H1 (cell line): Measurements from ENCODE around the gene SCAMP4. TPM values are rescaled to one million over a fixed set of nuclear protein-coding genes. Genes with fewer than 3 reads are reported as not detected.

Experiments
- CTCF ChIA-PET: fragments of 300-600 bp; sonication (Branson Sonifier 250); formaldehyde crosslinking; loops from one replicate; lab custom pipeline; 2021; ENCODE audit not compliant: partially characterized antibody; lab: Charles Lee
- POLR2A ChIA-PET: fragments of 300-600 bp; sonication (Branson Sonifier 250); formaldehyde crosslinking; loops from one replicate; lab custom pipeline; 2021; ENCODE audit warnings: inconsistent platforms; ENCODE audit not compliant: partially characterized antibody; lab: Charles Lee
- DNase-seq, 2 experiments: peaks; one replicate each; pipeline versions ENCODE4 v3.0.0 to v3.0.0-alpha.2; 2010 to 2022; ENCODE audit warnings: low spot score in 2 of 2, low read depth in 1 of 2, mixed read lengths in 1 of 2
- FAIRE-seq: peaks from 2 replicates; lab custom pipeline; 2011; peaks lifted over from hg19 to GRCh38; lab: Jason Lieb, UNC
- H2AFZ ChIP-seq: 2 replicates; pipeline ENCODE4 v1.8.1; 2012; ENCODE audit warnings: low read length, inconsistent platforms
- H2AK5ac ChIP-seq: 2 replicates; pipeline ENCODE4 v1.6.1; 2013; ENCODE audit warnings: low read depth, low read length
- H2BK120ac ChIP-seq: replicated peaks from 2 replicates; pipeline ENCODE3; 2013; ENCODE audit warnings: low read depth, low read length, inconsistent platforms
- H2BK12ac ChIP-seq: 2 replicates; pipeline ENCODE4 v1.6.1; 2013; ENCODE audit warnings: low read depth, low read length
- H2BK15ac ChIP-seq: 2 replicates; pipeline ENCODE4 v1.6.1; 2013; ENCODE audit warnings: low read length
- H2BK20ac ChIP-seq: 2 replicates; pipeline ENCODE4 v1.6.1; 2013; ENCODE audit warnings: low read length
- H2BK5ac ChIP-seq: 2 replicates; pipeline ENCODE4 v1.6.1; 2013; ENCODE audit warnings: low read depth, low read length
- H3K14ac ChIP-seq: 2 replicates; pipeline ENCODE4 v1.6.1; 2013; ENCODE audit warnings: inconsistent platforms; ENCODE audit not compliant: insufficient read length
- H3K18ac ChIP-seq: 2 replicates; pipeline ENCODE4 v1.6.1; 2013; ENCODE audit warnings: low read length; ENCODE audit errors: extremely low read depth
- H3K23ac ChIP-seq: 2 replicates; pipeline ENCODE4 v1.6.1; 2013; ENCODE audit warnings: inconsistent platforms; ENCODE audit not compliant: insufficient read length
- H3K23me2 ChIP-seq: 2 replicates; pipeline ENCODE4 v1.6.1; 2013; ENCODE audit warnings: low read depth, low read length
- H3K27ac ChIP-seq: 2 replicates; pipeline ENCODE4 v1.6.1; 2011; ENCODE audit warnings: low read depth, low read length, inconsistent platforms
- H3K27me3 ChIP-seq, 4 experiments: replicated peaks in 1 of 4; 1 replicate in 1 of 4; 2 replicates in 3 of 4; pipeline versions ENCODE4 v1.6.1 to v1.8.1; 2011 to 2013; ENCODE audit warnings: low read length in 3 of 4, mild to moderate bottlenecking in 3 of 4, inconsistent platforms in 2 of 4, mixed read lengths in 2 of 4, moderate library complexity in 1 of 4; ENCODE audit not compliant: control insufficient read depth in 3 of 4, insufficient read depth in 3 of 4; ENCODE audit errors: extremely low read depth in 1 of 4
- H3K36me3 ChIP-seq, 4 experiments: 2 replicates each; pipeline versions ENCODE4 v1.6.1 to v1.8.1; 2011 to 2013; ENCODE audit warnings: mild to moderate bottlenecking in 4 of 4, low read length in 3 of 4, moderate library complexity in 2 of 4, control low read depth in 1 of 4, inconsistent platforms in 1 of 4; ENCODE audit not compliant: insufficient read depth in 4 of 4, control insufficient read depth in 2 of 4
- H3K4ac ChIP-seq: replicated peaks from 2 replicates; pipeline ENCODE3; 2013; ENCODE audit warnings: low read length, low read depth, mixed read lengths, inconsistent platforms; ENCODE audit not compliant: insufficient read length
- H3K4me1 ChIP-seq, 4 experiments: replicated peaks in 1 of 4; 1 replicate in 1 of 4; 2 replicates in 3 of 4; pipeline versions ENCODE4 v1.6.1 to v1.8.1; 2011 to 2013; ENCODE audit warnings: low read length in 3 of 4, inconsistent platforms in 2 of 4, mixed read lengths in 1 of 4; ENCODE audit not compliant: insufficient read depth in 4 of 4, control insufficient read depth in 3 of 4
- H3K4me2 ChIP-seq, 2 experiments: 2 replicates each; pipeline versions ENCODE4 v1.6.1 to v1.8.1; 2011 to 2013; ENCODE audit warnings: low read depth in 2 of 2, low read length in 2 of 2, control low read depth in 1 of 2, inconsistent platforms in 1 of 2, mild to moderate bottlenecking in 1 of 2; ENCODE audit not compliant: insufficient read depth in 1 of 2
- H3K4me3 ChIP-seq, 4 experiments: fragments of 200-600, 300-600 bp in 1 of 4; sonication (generic), shearing (Covaris generic), sonication (Bioruptor Twin) in 1 of 4; 2 replicates each; pipeline versions ENCODE4 v1.5.1 to v1.8.1; 2011 to 2016; ENCODE audit warnings: low read length in 4 of 4, low read depth in 3 of 4, control low read depth in 2 of 4, inconsistent platforms in 2 of 4, mild to moderate bottlenecking in 2 of 4, mixed read lengths in 1 of 4, moderate library complexity in 1 of 4; ENCODE audit not compliant: insufficient read depth in 2 of 4; ENCODE audit errors: extremely low read depth in 1 of 4
- H3K56ac ChIP-seq: replicated peaks from 2 replicates; pipeline ENCODE3; 2013; ENCODE audit warnings: low read depth, mild to moderate bottlenecking, mixed read lengths, low read length, inconsistent platforms; ENCODE audit not compliant: insufficient read length
- H3K79me1 ChIP-seq: 2 replicates; pipeline ENCODE4 v1.6.1; 2013; ENCODE audit warnings: low read depth, low read length, control low read depth
- H3K79me2 ChIP-seq, 2 experiments: 2 replicates each; pipeline versions ENCODE4 v1.6.1 to v1.8.1; 2012 to 2013; ENCODE audit warnings: low read length in 2 of 2, mild to moderate bottlenecking in 2 of 2, inconsistent platforms in 1 of 2; ENCODE audit not compliant: insufficient read depth in 2 of 2, control insufficient read depth in 1 of 2
- H3K9ac ChIP-seq, 4 experiments: replicated peaks in 1 of 4; 1 replicate in 1 of 4; 2 replicates in 3 of 4; pipeline versions ENCODE4 v1.6.1 to v1.8.1; 2011 to 2013; ENCODE audit warnings: low read depth in 3 of 4, low read length in 3 of 4, control low read depth in 2 of 4, mild to moderate bottlenecking in 2 of 4, moderate library complexity in 2 of 4, inconsistent platforms in 1 of 4; ENCODE audit errors: extremely low read depth in 1 of 4
- H3K9me3 ChIP-seq, 2 experiments: 2 replicates each; pipeline versions ENCODE4 v1.6.1 to v1.8.1; 2012 to 2013; ENCODE audit warnings: mild to moderate bottlenecking in 2 of 2, moderate library complexity in 2 of 2, control low read depth in 1 of 2, inconsistent platforms in 1 of 2, low read depth in 1 of 2, low read length in 1 of 2, mixed read lengths in 1 of 2; ENCODE audit not compliant: insufficient read depth in 2 of 2
- H4K20me1 ChIP-seq, 2 experiments: replicated peaks in 1 of 2; 2 replicates each; pipeline versions ENCODE3 to v1.8.1; 2011 to 2013; ENCODE audit warnings: inconsistent platforms in 2 of 2, low read length in 2 of 2, mild to moderate bottlenecking in 1 of 2; ENCODE audit not compliant: insufficient read depth in 2 of 2, control insufficient read depth in 1 of 2
- H4K5ac ChIP-seq: 2 replicates; pipeline ENCODE4 v1.6.1; 2013; ENCODE audit warnings: low read length, low read depth, mixed read lengths, inconsistent platforms; ENCODE audit not compliant: insufficient read length
- H4K8ac ChIP-seq: 2 replicates; pipeline ENCODE4 v1.8.0; 2013; ENCODE audit warnings: mild to moderate bottlenecking, moderate library complexity, low read length, inconsistent platforms; ENCODE audit not compliant: insufficient read depth; ENCODE audit errors: extremely low read depth
- H4K91ac ChIP-seq: replicated peaks from 2 replicates; pipeline ENCODE3; 2013; ENCODE audit warnings: low read length, mixed read lengths, inconsistent platforms; ENCODE audit not compliant: insufficient read length
- ATF3 ChIP-seq: IDR thresholded peaks from 2 replicates; pipeline ENCODE4 v1.6.1; 2011; ENCODE audit warnings: low read depth, mild to moderate bottlenecking, low read length; ENCODE audit not compliant: insufficient read depth
- HDAC6 ChIP-seq: IDR thresholded peaks from one replicate; pipeline ENCODE4 v1.7.1; 2012; ENCODE audit warnings: low read depth, mild to moderate bottlenecking, inconsistent platforms, low read length, moderate library complexity
- JUN ChIP-seq: IDR thresholded peaks from 2 replicates; pipeline ENCODE4 v1.6.1; 2011; ENCODE audit warnings: low read depth, mild to moderate bottlenecking, improper control_type of control experiment, low read length
- SIN3A ChIP-seq, 2 experiments: IDR thresholded peaks in 1 of 2; conservative IDR thresholded peaks in 1 of 2; 2 replicates each; pipeline ENCODE4 v1.6.1; 2011 to 2012; ENCODE audit warnings: low read length in 2 of 2, improper control_type of control experiment in 1 of 2, low read depth in 1 of 2, mild to moderate bottlenecking in 1 of 2
- TAF1 ChIP-seq: IDR thresholded peaks from 2 replicates; pipeline ENCODE4 v1.6.1; 2011; ENCODE audit warnings: mild to moderate bottlenecking, low read depth, low read length
- TCF12 ChIP-seq: IDR thresholded peaks from 2 replicates; pipeline ENCODE4 v1.6.1; 2011; ENCODE audit warnings: low read depth, mild to moderate bottlenecking, low read length
- WGBS, 2 experiments: shearing (Covaris generic) in 1 of 2; methylation state at CpG; one replicate each; pipeline versions ENCODE4 v1.1.6 to v1.1.7; 2013 to 2015; ENCODE audit warnings: low lambda C conversion rate in 2 of 2, mixed read lengths in 2 of 2, inconsistent platforms in 1 of 2, low coverage in 1 of 2, missing lambda C conversion rate in 1 of 2; ENCODE audit not compliant: insufficient replicate concordance in 2 of 2, insufficient coverage in 1 of 2, insufficient read length in 1 of 2; ENCODE audit errors: extremely low coverage in 1 of 2, missing lambda C conversion rate in 1 of 2; 5-methylcytosine and 5-hydroxymethylcytosine counted together
- polyA plus RNA-seq, 7 experiments: library from polyadenylated mRNA; depleted of rRNA in 3 of 7; stranded (reverse) in 5 of 7; unstranded in 2 of 7; fragments of >200 nt in 5 of 7; fragments of 200-250 nt in 2 of 7; gene quantifications; 1 replicate in 5 of 7; 2 replicates in 1 of 7; 4 replicates in 1 of 7; pipeline versions ENCODE4 v1.2.1 to v1.2.3, GENCODE V29; 2011 to 2013; ENCODE audit warnings: missing spikeins in 2 of 7, mixed read lengths in 2 of 7
- total RNA-seq: library from RNA; stranded (reverse); fragmentation: NEBNext Ultra II Directional; extraction: Animal tissue kit (Norgen Biotek cat#: 25700); gene quantifications from 2 replicates; pipeline ENCODE4 v1.2.1, GENCODE V29; 2021

SCAMP4 gene
- total and polyA plus RNA-seq, 2 of the 8 experiments (the other 6 are each of a cell fraction or from before 2014, with no cell fraction given), result 17.1 to 61.4 TPM

- Histone ChIP-seq H2BK12ac (no peak overlapping the region), H2BK5ac (no peak overlapping the region), H2AFZ (no peak overlapping the region), H3K23me2 (no peaks in the 10 kb centered on the region), H4K8ac (no peak overlapping the region), H4K91ac (no peak overlapping the region), H4K5ac (no peak overlapping the region), H3K27ac (no peak overlapping the region), H3K9ac (no peak overlapping the region), H3K36me3 (peaks cover 2 to 15% (median 8%) of the 10 kb centered on the region in 4 experiments; a peak in 5 of 8 replicates), H2BK15ac (no peak overlapping the region), H3K4me2 (no peak overlapping the region), H2BK20ac (no peak overlapping the region), H3K4ac (no peak overlapping the region), H3K23ac (no peak overlapping the region), H3K56ac (no peak overlapping the region), H3K79me2 (peaks cover 5 to 50% of the 10 kb centered on the region in 2 experiments; a peak in 3 of 4 replicates), H3K27me3 (no peaks in the 10 kb centered on the region), H3K18ac (no peak overlapping the region), H3K4me3 (no peak overlapping the region), H3K79me1 (peaks cover 20% of the 10 kb centered on the region), H2AK5ac (no peak overlapping the region), H3K14ac (no peak overlapping the region), H3K4me1 (no peaks in the 10 kb centered on the region), H2BK120ac (no peak overlapping the region), H4K20me1 (peaks cover 9 to 42% of the 10 kb centered on the region in 2 experiments), H3K9me3 (no peaks in the 10 kb centered on the region)
- 97% methylated on average over 39 of the region's 49 CpGs; no CpG with 5 or more reads in 1 of the 2 experiments for WGBS, 2 experiments
- ChIA-PET CTCF (interaction anchor here (0.6 to 4.2 kb wide), 3 partner anchors 23 to 70 kb away, joined by 3 to 13 read pairs (median 3); no protein-coding TSS in a partner anchor), POLR2A (interaction anchor here (0.8 kb wide), 1 partner anchor 38 kb away, joined by 3 read pairs; no protein-coding TSS in a partner anchor)
- DNase-seq (no peak), FAIRE-seq (no peak)
- TF ChIP-seq ATF3 (no peak), HDAC6 (no peak), SIN3A (conservative IDR thresholded peaks at IDR 0.05 in 1 of 2, IDR thresholded peaks at IDR 0.05 in 1 of 2; ENCODE audit: low read depth in 1 of 2, low read length in 2 of 2) (no peak), JUN (no peak), TAF1 (no peak), TCF12 (no peak)
These were observed 64.2 kb downstream of the SCAMP4 start for GRCh38 chr19:1969176-1970002.
